Mesenteric fat pad (tissue), 1 donor: Measurements from ENCODE around the gene HLA-G. TPM values are rescaled to one million over a fixed set of nuclear protein-coding genes. Genes with fewer than 3 reads are reported as not detected.
"Not testable (repeated sequence)": the region's sequence is repeated elsewhere in the genome, so short reads cannot be mapped to it uniquely, and the experiment has no call there.

Experiments
- DNase-seq: peaks from one replicate; pipeline ENCODE4 v3.0.0-alpha.2; 2020; ENCODE audit warnings: low spot score
- total RNA-seq: library from RNA; stranded (reverse); fragmentation: NEBNext Ultra II Directional; extraction: Animal tissue kit (Norgen Biotek cat#: 25700); gene quantifications from one replicate; pipeline ENCODE4 v1.2.1, GENCODE V29; 2021
- donor health status: DM: yes; HTN: yes; CAD: no.

HLA-G gene
- total RNA-seq, 1 donor from 2014 or later = not detected

DNA sequence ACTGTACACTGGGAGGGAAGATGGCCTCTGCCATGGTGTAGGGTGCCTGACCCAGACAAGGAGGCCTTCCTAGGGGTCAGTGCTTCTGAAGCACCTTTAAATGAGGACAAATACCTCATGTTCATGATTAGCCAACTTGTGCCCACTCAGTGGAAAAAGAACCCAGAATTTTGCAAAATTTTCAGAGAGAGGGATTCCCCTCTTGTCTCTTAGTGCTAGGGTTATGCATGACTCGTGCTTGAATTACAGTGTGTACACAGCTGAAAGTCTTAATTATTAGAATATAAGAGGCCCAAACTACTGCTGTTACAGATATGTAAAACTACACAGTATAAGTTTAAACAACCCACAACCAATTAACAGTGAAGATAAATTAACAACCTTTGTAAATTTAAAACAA is 38.0 kb downstream of the HLA-G start:
- DNase-seq = no peak

DNA sequence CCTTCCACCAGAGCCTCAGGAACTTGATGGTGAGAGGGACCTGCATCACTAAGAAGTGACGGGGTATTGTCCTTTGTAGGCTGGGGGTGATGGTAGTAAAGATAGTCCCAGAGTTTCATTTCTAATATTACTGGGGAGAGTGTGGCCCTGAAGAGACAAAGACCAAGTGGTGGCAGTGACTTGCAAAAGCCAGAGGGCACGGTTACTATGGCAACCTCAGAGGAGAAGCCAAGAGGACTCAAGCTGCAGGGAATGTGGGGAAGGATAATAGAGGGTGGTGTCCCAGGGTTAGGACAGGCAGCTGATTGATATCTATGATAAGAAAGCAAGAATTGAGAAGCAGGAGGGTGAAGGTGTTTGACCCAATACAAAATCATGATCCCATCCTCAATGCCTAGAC is 42.5 kb downstream of the HLA-G start:
- no peak for DNase-seq

DNA sequence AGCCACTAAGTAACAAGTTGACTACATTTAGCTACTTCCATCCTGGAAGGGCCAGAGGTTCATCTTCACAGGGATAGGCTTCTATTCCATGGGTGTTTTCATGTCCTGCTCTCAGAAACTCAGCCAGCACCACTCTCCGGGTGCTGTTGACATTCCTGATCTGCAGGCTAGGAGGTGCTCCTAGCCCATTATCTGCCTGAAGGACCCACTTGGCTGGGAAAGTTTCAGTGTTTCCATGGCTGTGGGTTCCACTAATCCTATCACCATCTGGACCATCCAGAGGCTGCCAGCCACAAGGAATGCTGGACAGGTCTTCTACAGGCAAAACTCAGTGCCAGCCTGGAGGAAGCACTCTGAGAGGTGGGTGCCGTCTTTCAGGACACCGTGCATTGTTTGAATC is 45.2 kb downstream of the HLA-G start:
- no peak for DNase-seq

DNA sequence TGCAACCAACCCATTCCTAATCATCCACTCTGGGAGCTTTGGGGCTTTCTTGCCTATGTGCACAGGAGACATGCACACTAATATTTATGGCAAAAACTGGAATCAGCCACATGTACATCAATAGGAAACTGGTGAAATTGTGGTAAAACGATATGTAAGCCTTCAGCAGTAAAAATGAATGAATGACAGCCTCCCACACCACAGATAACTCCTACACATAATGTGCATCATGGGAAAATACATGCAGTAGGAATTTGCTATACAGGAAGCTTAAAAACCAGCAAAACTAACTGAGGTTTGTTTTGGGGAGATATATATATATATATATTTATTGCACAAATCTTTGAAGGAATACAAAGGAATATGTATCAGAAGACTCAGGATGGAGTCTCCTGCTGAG is 47.6 kb downstream of the HLA-G start:
- DNase-seq = no peak

DNA sequence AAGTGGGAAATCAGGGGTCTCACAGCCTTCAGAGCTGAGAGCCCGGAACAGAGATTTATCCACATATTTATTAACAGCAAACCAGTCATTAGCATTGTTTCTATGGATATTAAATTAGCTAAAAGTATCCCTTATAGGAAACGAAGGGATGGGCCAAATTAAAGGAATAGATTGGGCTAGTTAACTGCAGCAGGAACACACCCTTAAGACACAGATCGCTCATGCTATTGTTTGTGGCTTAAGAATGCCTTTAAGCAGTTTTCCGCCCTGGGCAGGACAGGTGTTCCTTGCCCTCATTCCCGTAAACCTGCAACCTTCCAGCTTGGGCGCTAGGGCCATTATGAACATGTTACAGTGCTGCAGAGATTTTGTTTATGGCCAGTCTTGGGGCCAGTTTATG is 48.1 kb downstream of the HLA-G start:
- not testable (repeated sequence) for DNase-seq

Other genes starting within 250 kb of the HLA-G start
- gene OR2H2, start 242.7 kb upstream of the HLA-G start, total RNA-seq = not detected
- gene GABBR1, start 194.6 kb upstream of the HLA-G start, total RNA-seq = 33.5 TPM
- not detected for gene MOG, start 170.7 kb upstream of the HLA-G start, total RNA-seq
- not detected for gene ZFP57, start 146.7 kb upstream of the HLA-G start, total RNA-seq
- 66.5 TPM for gene HLA-F, start 104.4 kb upstream of the HLA-G start, total RNA-seq
- 526 TPM for gene HLA-A, start 114.7 kb downstream of the HLA-G start, total RNA-seq
- 21.1 TPM for gene POLR1H, start 233.4 kb downstream of the HLA-G start, total RNA-seq
- gene PPP1R11, start 239.4 kb downstream of the HLA-G start, total RNA-seq = 41.1 TPM
- not detected for gene RNF39, start 247.9 kb downstream of the HLA-G start, total RNA-seq